B cell (primary cell): Measurements from ENCODE around the gene PRKRIP1. TPM values are rescaled to one million over a fixed set of nuclear protein-coding genes. Genes with fewer than 3 reads are reported as not detected.
"Not testable (repeated sequence)": the region's sequence is repeated elsewhere in the genome, so short reads cannot be mapped to it uniquely, and the experiment has no call there.

ENCODE experiments used
- ATAC-seq: fragments of 200-7000 bp; cut with Tn5 transposase; one replicate; pipeline ENCODE4 v1.10.0; 2021; ENCODE audit warnings: low read depth, mild to moderate bottlenecking, moderate number of reproducible peaks, moderate library complexity
- CTCF ChIA-PET: fragments of 350-600 bp; sonication (Branson Sonifier 250); formaldehyde crosslinking; loops from one replicate; lab custom pipeline; 2021; ENCODE audit warnings: antibody characterized with exemption, inconsistent platforms; lab: Charles Lee
- POLR2A ChIA-PET: fragments of 350-600 bp; sonication (Branson Sonifier 250); formaldehyde crosslinking; loops from one replicate; lab custom pipeline; 2021; ENCODE audit warnings: antibody characterized with exemption; lab: Charles Lee
- DNase-seq: peaks from one replicate; pipeline ENCODE4 v3.0.0; 2013
- H2AFZ ChIP-seq: 2 replicates; pipeline ENCODE4 v1.6.1; 2012; ENCODE audit warnings: mild to moderate bottlenecking, low read depth, low read length; ENCODE audit not compliant: insufficient read depth, poor library complexity, severe bottlenecking
- H3K27ac ChIP-seq, 2 donors: 1 replicate in 1 of 2; 2 replicates in 1 of 2; pipeline ENCODE4 v1.5.1; 2012 to 2013; ENCODE audit warnings: low read length in 2 of 2, mild to moderate bottlenecking in 2 of 2, moderate library complexity in 1 of 2
- H3K27me3 ChIP-seq, 4 experiments: fragments of 200-600 bp in 1 of 4; sonication (generic) in 1 of 4; replicated peaks in 1 of 4; 1 replicate in 2 of 4; 2 replicates in 2 of 4; pipeline versions ENCODE4 v1.6.1 to v1.7.0; 2013 to 2016; ENCODE audit warnings: low read length in 3 of 4, mild to moderate bottlenecking in 2 of 4, mixed read lengths in 1 of 4, moderate library complexity in 1 of 4; ENCODE audit not compliant: insufficient read depth in 4 of 4, control insufficient read depth in 3 of 4; ENCODE audit errors: control extremely low read depth in 1 of 4
- H3K36me3 ChIP-seq, 2 experiments: replicated peaks in 1 of 2; 1 replicate in 1 of 2; 2 replicates in 1 of 2; pipeline versions ENCODE4 v1.6.1 to v1.7.1; 2013; ENCODE audit warnings: low read length in 1 of 2; ENCODE audit not compliant: insufficient read depth in 2 of 2, control insufficient read depth in 1 of 2; ENCODE audit errors: control extremely low read depth in 1 of 2, extremely low read depth in 1 of 2
- H3K4me1 ChIP-seq, 2 donors: fragments of 200-600 bp in 1 of 2; sonication (generic) in 1 of 2; 1 replicate in 1 of 2; 2 replicates in 1 of 2; pipeline versions ENCODE4 v1.5.1 to v1.6.1; 2013 to 2017; ENCODE audit warnings: low read length in 2 of 2; ENCODE audit not compliant: control insufficient read depth in 2 of 2, insufficient read depth in 2 of 2
- H3K4me2 ChIP-seq: replicated peaks from 2 replicates; pipeline ENCODE3; 2012; ENCODE audit warnings: mild to moderate bottlenecking, low read depth, low read length; ENCODE audit not compliant: poor library complexity, severe bottlenecking
- H3K4me3 ChIP-seq, 5 experiments: fragments of 200-600 bp in 1 of 5; sonication (generic) in 1 of 5; 1 replicate in 3 of 5; 2 replicates in 2 of 5; pipeline versions ENCODE4 v1.5.1 to v1.7.0; 2011 to 2016; ENCODE audit warnings: low read length in 4 of 5, mild to moderate bottlenecking in 4 of 5, low read depth in 2 of 5, control low read depth in 1 of 5, moderate library complexity in 1 of 5; ENCODE audit not compliant: insufficient read depth in 1 of 5; ENCODE audit errors: control extremely low read depth in 1 of 5, extremely low read depth in 1 of 5
- H3K79me2 ChIP-seq: fragments of 200-600 bp; sonication (generic); one replicate; pipeline ENCODE4 v1.6.0; 2016; ENCODE audit warnings: low read length; ENCODE audit not compliant: control insufficient read depth, insufficient read depth
- H3K9ac ChIP-seq: fragments of 200-600 bp; sonication (generic); 2 replicates; pipeline ENCODE4 v1.6.1; 2017; ENCODE audit warnings: mild to moderate bottlenecking, low read length, moderate library complexity
- H3K9me3 ChIP-seq, 3 donors: one replicate each; pipeline versions ENCODE4 v1.6.1 to v1.7.1; 2013; ENCODE audit warnings: low read length in 2 of 3; ENCODE audit not compliant: control insufficient read depth in 2 of 3, insufficient read depth in 1 of 3; ENCODE audit errors: control extremely low read depth in 1 of 3
- H4K20me1 ChIP-seq: 2 replicates; pipeline ENCODE4 v1.6.0; 2012; ENCODE audit warnings: mild to moderate bottlenecking, low read length; ENCODE audit not compliant: insufficient read depth, control insufficient read depth, poor library complexity, severe bottlenecking
- H3K27ac Mint-ChIP-seq: one replicate; pipeline ENCODE4 v1.8.0; 2021; ENCODE audit warnings: mixed read lengths
- H3K27me3 Mint-ChIP-seq: one replicate; pipeline ENCODE4 v1.8.0; 2021; ENCODE audit warnings: mixed read lengths
- H3K4me1 Mint-ChIP-seq: one replicate; pipeline ENCODE4 v1.8.0; 2021; ENCODE audit warnings: mixed read lengths
- H3K4me3 Mint-ChIP-seq: one replicate; pipeline ENCODE4 v1.8.0; 2021; ENCODE audit warnings: mixed read lengths
- H3K9me3 Mint-ChIP-seq: one replicate; pipeline ENCODE4 v1.8.0; 2022; ENCODE audit warnings: mixed read lengths; ENCODE audit not compliant: insufficient read depth
- CTCF ChIP-seq: fragments of 200-600 bp; IDR thresholded peaks from one replicate; pipeline ENCODE4 v1.8.0; 2022; ENCODE audit warnings: antibody characterized with exemption, mild to moderate bottlenecking
- EZH2 ChIP-seq: IDR thresholded peaks from 2 replicates; pipeline ENCODE4 v1.6.1; 2012; ENCODE audit warnings: borderline replicate concordance, low read depth, mild to moderate bottlenecking, moderate library complexity, low read length; ENCODE audit not compliant: insufficient read depth, poor library complexity, severe bottlenecking
- WGBS: methylation state at CpG from one replicate; pipeline ENCODE4 v1.1.5; 2013; ENCODE audit warnings: missing lambda C conversion rate; ENCODE audit not compliant: insufficient coverage; 5-methylcytosine and 5-hydroxymethylcytosine counted together
- intact Hi-C: fragments of 100-400 bp; cut with micrococcal nuclease; formaldehyde crosslinking; loops from one replicate; pipeline ENCODE4 v1.10.0; 2022
- polyA plus RNA-seq: library from polyadenylated mRNA; depleted of rRNA; stranded (reverse); fragments of >200 nt; gene quantifications from 2 replicates; pipeline ENCODE4 v1.2.3, GENCODE V29; 2012
- total RNA-seq, 2 donors: library from RNA; stranded (reverse); fragments of 120-200 nt in 1 of 2; gene quantifications; 1 replicate in 1 of 2; 2 replicates in 1 of 2; pipeline versions ENCODE4 v1.2.3 to v1.2.4, GENCODE V29; 2013 to 2022

PRKRIP1 gene
- total and polyA plus RNA-seq, 2 donors (not counting 1 experiment from before 2014, with no cell fraction given), result 57.1 to 59.1 TPM

GRCh38 chr7:102372796-102373195 is 23.4 kb upstream of the PRKRIP1 start:
- H3K27ac Mint-ChIP-seq, H3K27ac ChIP-seq, H3K4me1 Mint-ChIP-seq, H2AFZ ChIP-seq, H3K4me3 Mint-ChIP-seq, CTCF ChIA-PET, H3K4me1 ChIP-seq, H3K9ac ChIP-seq, ATAC-seq, H3K27me3 ChIP-seq, H3K27me3 Mint-ChIP-seq, H3K9me3 ChIP-seq, H4K20me1 ChIP-seq, POLR2A ChIA-PET, H3K4me2 ChIP-seq, H3K9me3 Mint-ChIP-seq, DNase-seq, intact Hi-C loops, H3K4me3 ChIP-seq: not testable (repeated sequence)
- H3K36me3 ChIP-seq, result peaks cover 0 to 19% of the 10 kb centered on the region in 2 experiments
- WGBS, result no CpG with 5 or more reads among the region's 2 CpGs
- peaks cover 23% of the 10 kb centered on the region for H3K79me2 ChIP-seq

GRCh38 chr7:102376964-102377466 is 19.1 kb upstream of the PRKRIP1 start:
- peaks cover 21% of the 10 kb centered on the region for H3K79me2 ChIP-seq
- Mint-ChIP-seq H3K4me1 (peaks cover 3% of the 10 kb centered on the region), H3K9me3 (no peaks in the 10 kb centered on the region), H3K27me3 (no peaks in the 10 kb centered on the region), H3K27ac (no peak overlapping the region), H3K4me3 (no peak overlapping the region)
- no peak for DNase-seq
- H3K27me3 ChIP-seq, result no peaks in the 10 kb centered on the region
- TF ChIP-seq EZH2 (no peak), CTCF (no peak)
- H4K20me1 ChIP-seq, result no peaks in the 10 kb centered on the region
- no peak for ATAC-seq
- H3K9ac ChIP-seq, result no peak overlapping the region
- ChIA-PET CTCF (no interaction called here), POLR2A (no interaction called here)
- H3K36me3 ChIP-seq, result peaks cover 0 to 30% of the 10 kb centered on the region in 2 experiments
- intact Hi-C loops, result no loop called here
- 92% methylated on average over 3 of the region's 6 CpGs for WGBS
- H3K4me2 ChIP-seq, result no peak overlapping the region
- H3K4me1 ChIP-seq, result no peaks in the 10 kb centered on the region
- H2AFZ ChIP-seq, result no peak overlapping the region
- H3K4me3 ChIP-seq, result no peak overlapping the region
- no peak overlapping the region for H3K27ac ChIP-seq
- H3K9me3 ChIP-seq, result no peaks in the 10 kb centered on the region

- 100% methylated on average over 5 of the region's 8 CpGs for WGBS
These were observed 15.3 kb upstream of the PRKRIP1 start for GRCh38 chr7:102380837-102381236.

More at GRCh38 chr7:102380837-102381236, 15.3 kb upstream of the PRKRIP1 start:
- DNase-seq, H3K4me3 Mint-ChIP-seq, H3K4me2 ChIP-seq, H2AFZ ChIP-seq, H3K4me1 ChIP-seq, H3K9me3 Mint-ChIP-seq, H3K9me3 ChIP-seq, H3K9ac ChIP-seq, H3K79me2 ChIP-seq, H3K27me3 ChIP-seq, H3K27ac ChIP-seq, H3K4me1 Mint-ChIP-seq, H4K20me1 ChIP-seq, H3K27ac Mint-ChIP-seq, H3K27me3 Mint-ChIP-seq, intact Hi-C loops, ATAC-seq, H3K4me3 ChIP-seq: not testable (repeated sequence)
- peaks cover 3 to 31% of the 10 kb centered on the region in 2 experiments for H3K36me3 ChIP-seq
- ChIA-PET CTCF (interaction anchor here (0.8 kb wide), 1 partner anchor 102 kb away, joined by 3 read pairs; no protein-coding TSS in a partner anchor), POLR2A (interaction anchor here (0.7 kb wide), 1 partner anchor 76 kb away, joined by 3 read pairs; no protein-coding TSS in a partner anchor)
